HG03025 (cell line): ENCODE results near the gene ZNF511.

Source experiments
- ATAC-seq: cut with Tn5 transposase; IDR thresholded peaks from one replicate; pipeline ENCODE4 v1.9.1; 2021; ENCODE audit warnings: mild to moderate bottlenecking, moderate library complexity; ENCODE audit not compliant: unreplicated experiment, low FRiP score

The ZNF511 gene

GRCh38 chr10:133274751-133275683, 33.7 kb upstream of the ZNF511 start:
- peak; percentile 45 for ATAC-seq

- peak; percentile 21 for ATAC-seq
These were observed 33.0 kb upstream of the ZNF511 start for GRCh38 chr10:133275684-133276092.

- peak; percentile 1 for ATAC-seq
These were observed 32.6 kb upstream of the ZNF511 start for GRCh38 chr10:133276100-133276434.

- ATAC-seq, result peak; percentile 28
These were observed 32.1 kb upstream of the ZNF511 start, which contains the start of gene ADAM8 for GRCh38 chr10:133276435-133277201. Gene ADAM8 (minus strand): TSS chr10:133276868. CDS start chr10:133276817, 51 bp downstream.

GRCh38 chr10:133277277-133277992, 31.3 kb upstream of the ZNF511 start:
- no peak for ATAC-seq

- no peak for ATAC-seq
These were observed 30.6 kb upstream of the ZNF511 start for GRCh38 chr10:133277993-133278576.

- ATAC-seq, result peak; percentile 31
These were observed 30.0 kb upstream of the ZNF511 start for GRCh38 chr10:133278577-133279265.

- ATAC-seq, result no peak
These were observed 29.1 kb upstream of the ZNF511 start for GRCh38 chr10:133279326-133280226.

GRCh38 chr10:133280391-133281059, 28.2 kb upstream of the ZNF511 start:
- ATAC-seq, result no peak

GRCh38 chr10:133281084-133281483, 27.6 kb upstream of the ZNF511 start:
- ATAC-seq, result no peak

GRCh38 chr10:133281628-133282372, 26.9 kb upstream of the ZNF511 start:
- no peak for ATAC-seq

GRCh38 chr10:133282846-133283390, 25.8 kb upstream of the ZNF511 start:
- no peak for ATAC-seq

- no peak for ATAC-seq
These were observed 24.8 kb upstream of the ZNF511 start for GRCh38 chr10:133283931-133284330.

GRCh38 chr10:133285217-133285616, 23.5 kb upstream of the ZNF511 start:
- ATAC-seq, result no peak

GRCh38 chr10:133286366-133286765, 22.3 kb upstream of the ZNF511 start:
- no peak for ATAC-seq

- ATAC-seq, result no peak
These were observed 20.7 kb upstream of the ZNF511 start for GRCh38 chr10:133287832-133288500.

GRCh38 chr10:133289761-133290160, 19.0 kb upstream of the ZNF511 start:
- no peak for ATAC-seq
